Suprapubic skin (tissue), 4 donors: Measurements from ENCODE around the gene SMG5.

Experiments
- CTCF ChIP-seq, 2 donors: fragments of 200-600 bp in 1 of 2; fragments of 450-650 bp in 1 of 2; sonication (generic) in 1 of 2; IDR thresholded peaks; one replicate each; pipeline ENCODE4 v1.5.1; 2016 to 2019; ENCODE audit warnings: antibody characterized with exemption in 2 of 2, mild to moderate bottlenecking in 1 of 2, moderate library complexity in 1 of 2
- EP300 ChIP-seq: sonication (generic); formaldehyde crosslinking; IDR thresholded peaks from one replicate; pipeline ENCODE4 v1.6.1; 2017; ENCODE audit warnings: antibody characterized with exemption
- POLR2A ChIP-seq, 2 donors: fragments of 450-650 bp; IDR thresholded peaks; one replicate each; pipeline ENCODE4 v1.6.1; 2017; ENCODE audit warnings: antibody characterized with exemption in 2 of 2, mild to moderate bottlenecking in 2 of 2, moderate library complexity in 2 of 2
- POLR2AphosphoS5 ChIP-seq, 3 donors: sonication (generic); formaldehyde crosslinking; IDR thresholded peaks; one replicate each; pipeline ENCODE4 v1.6.1; 2017; ENCODE audit warnings: antibody characterized with exemption in 3 of 3

GRCh38 chr1:156217871-156218270 lies 64.8 kb downstream of the SMG5 start:
- TF ChIP-seq CTCF (IDR thresholded peaks at IDR 0.05): no peak
- TF ChIP-seq POLR2AphosphoS5 (IDR thresholded peaks at IDR 0.05): no peak
- no peak for TF ChIP-seq POLR2A (IDR thresholded peaks at IDR 0.05)
- TF ChIP-seq EP300: no peak
